SIG-M5 (cell line): ENCODE data around the gene GGNBP2.

Experiments
- DNase-seq: peaks from one replicate; lab custom pipeline; 2025; lab: John Stamatoyannopoulos, UW

The GGNBP2 gene

GRCh38 chr17:36629252-36629847, 84.6 kb downstream of the GGNBP2 start:
- DNase-seq = no peak

DNA sequence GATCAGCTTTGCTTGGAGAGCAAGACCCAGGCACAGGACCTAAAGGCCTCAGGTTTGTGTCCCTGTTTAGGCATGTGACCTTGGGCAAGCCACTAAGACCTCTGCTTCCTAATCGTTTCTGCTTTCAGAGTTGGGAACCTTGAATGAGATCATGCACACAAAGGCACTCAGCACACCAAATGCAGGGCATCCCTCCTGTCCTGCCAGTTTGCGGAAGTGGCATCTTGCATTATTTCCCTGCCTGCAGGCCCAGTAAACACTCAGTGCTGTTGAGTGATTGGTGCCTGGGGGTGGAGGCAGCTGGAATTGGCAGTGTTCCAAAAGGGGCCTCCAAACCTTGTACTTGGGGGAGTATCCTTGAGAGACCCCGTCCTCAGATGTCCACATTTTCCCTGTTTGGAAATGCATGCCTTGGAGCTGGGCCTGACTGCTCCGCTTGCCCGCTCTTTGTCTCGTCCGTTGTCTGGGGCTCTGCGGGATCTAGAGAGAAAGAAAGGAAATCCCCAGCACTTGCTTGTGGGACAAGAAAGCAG, 85.3 kb downstream of the GGNBP2 start:
- DNase-seq = no peak

- DNase-seq = no peak
Measured at GRCh38 chr17:36631022-36631421, 86.3 kb downstream of the GGNBP2 start.

DNA sequence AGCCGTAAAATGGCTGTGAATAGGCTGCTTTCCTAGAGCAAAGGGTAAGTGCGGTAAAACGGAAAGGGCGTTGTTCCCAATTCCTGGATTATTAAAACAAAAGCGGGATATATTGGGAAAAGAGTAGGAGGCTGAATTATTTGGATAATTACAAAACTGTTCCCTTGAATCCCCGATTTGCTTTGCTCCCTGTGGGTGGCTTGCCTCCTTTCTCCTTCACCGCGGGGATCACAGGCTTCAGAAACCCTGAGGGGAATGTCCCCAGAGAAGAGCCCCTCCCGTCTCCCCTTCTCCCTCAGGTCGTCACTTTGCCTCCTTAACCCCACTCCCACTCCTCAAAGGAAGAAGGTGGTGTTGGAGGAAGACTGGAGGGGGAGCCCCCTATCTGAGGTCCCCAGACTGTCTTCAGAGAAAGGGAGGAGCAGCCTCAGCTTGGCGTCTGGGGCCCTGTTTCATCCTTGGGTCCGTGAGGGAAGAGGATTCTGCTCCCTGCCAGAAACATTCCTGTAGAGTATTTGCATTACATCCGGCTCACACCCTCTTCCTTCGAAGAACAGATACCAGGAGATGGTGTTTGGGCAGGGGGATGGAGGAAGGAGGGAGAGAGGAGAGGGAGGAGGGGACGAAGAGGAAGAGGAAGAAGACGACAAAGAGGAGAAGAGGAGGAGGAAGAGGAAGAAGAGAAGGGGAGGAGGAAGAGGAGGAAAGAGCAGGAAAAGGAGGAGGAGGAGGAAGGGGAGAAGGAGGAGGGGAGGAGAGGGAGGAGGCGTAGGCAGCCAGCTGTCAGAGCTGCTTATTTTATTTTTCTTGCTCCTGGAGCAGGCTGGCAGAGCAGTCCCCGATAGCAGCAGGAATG, 88.4 kb downstream of the GGNBP2 start:
- DNase-seq = no peak
